Peyer's patch (tissue), 4 donors: Measurements from ENCODE around the gene OR10C1. TPM values are rescaled to one million over a fixed set of nuclear protein-coding genes. Genes with fewer than 3 reads are reported as not detected.

Experiments used
- DNase-seq, 3 donors: peaks; one replicate each; pipeline ENCODE4 v3.0.0-alpha.2; 2017 to 2019
- H3K27ac ChIP-seq, 4 donors: fragments of 200-600 bp; sonication (generic); one replicate each; pipeline ENCODE4 v1.5.1; 2016 to 2019
- H3K27me3 ChIP-seq, 2 donors: fragments of 200-600 bp; sonication (generic); one replicate each; pipeline ENCODE4 v1.5.1; 2019
- H3K36me3 ChIP-seq, 3 donors: fragments of 200-600 bp; sonication (generic); one replicate each; pipeline ENCODE4 v1.5.1; 2016 to 2019
- H3K4me1 ChIP-seq, 4 donors: fragments of 200-600 bp; sonication (generic); one replicate each; pipeline ENCODE4 v1.5.1; 2016 to 2019
- H3K4me3 ChIP-seq, 4 donors: fragments of 200-600 bp; sonication (generic); 1 replicate in 3 of 4; 2 replicates in 1 of 4; pipeline ENCODE4 v1.5.1; 2016 to 2019; ENCODE audit warnings: mild to moderate bottlenecking in 1 of 4
- H3K9me3 ChIP-seq, 4 donors: fragments of 200-600 bp; sonication (generic); one replicate each; pipeline ENCODE4 v1.5.1; 2016 to 2019; ENCODE audit warnings: mild to moderate bottlenecking in 1 of 4
- POLR2A ChIP-seq, 2 donors: fragments of 450-650 bp; IDR thresholded peaks; one replicate each; pipeline ENCODE4 v1.5.1; 2017; ENCODE audit warnings: antibody characterized with exemption in 2 of 2, mild to moderate bottlenecking in 2 of 2, moderate library complexity in 2 of 2
- total RNA-seq, 4 donors: library from RNA; depleted of rRNA; stranded (reverse); fragments of >200 nt; gene quantifications; one replicate each; pipeline ENCODE4 v1.1.0, GENCODE V29; 2016
- TF ChIP-seq, protein P1 (sequence below), 6 experiments: fragments of 450-650 bp in 4 of 6; fragments of 200-600 bp in 2 of 6; sonication (generic) in 1 of 6; IDR thresholded peaks; one replicate each; pipeline ENCODE4 v1.5.1; 2017 to 2019; ENCODE audit warnings: antibody characterized with exemption in 6 of 6, mild to moderate bottlenecking in 3 of 6, moderate library complexity in 1 of 6

The OR10C1 gene
- not detected for total RNA-seq

DNA sequence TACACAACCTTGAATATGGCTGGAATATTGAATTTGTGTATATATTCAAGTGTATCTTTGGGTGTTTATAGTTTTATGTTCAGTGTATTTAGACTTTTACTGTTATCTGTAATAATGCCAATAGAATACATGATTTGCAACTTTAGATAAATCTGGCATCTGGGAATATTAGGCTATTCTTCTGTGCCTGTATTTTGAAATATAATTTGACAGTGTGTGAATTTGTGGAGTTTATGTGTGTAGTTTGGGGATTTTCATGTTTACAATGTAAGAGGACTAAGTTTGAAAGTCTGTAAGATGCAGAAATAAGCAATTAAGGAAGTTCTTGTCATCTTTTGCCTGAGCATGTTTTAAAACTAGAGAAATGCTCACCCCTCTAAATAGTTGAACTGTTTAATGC is at the start of gene OR10C1:
TSS of gene OR10C1 (plus strand) at position 301 of the 400 bp plus-strand sequence. CDS start 710 bp downstream, outside the sequence.
- H3K36me3 ChIP-seq: no peaks in the 10 kb centered on the region
- DNase-seq: no peak
- no peaks in the 10 kb centered on the region for H3K4me1 ChIP-seq
- H3K27me3 ChIP-seq: no peaks in the 10 kb centered on the region
- TF ChIP-seq, protein P1, sequence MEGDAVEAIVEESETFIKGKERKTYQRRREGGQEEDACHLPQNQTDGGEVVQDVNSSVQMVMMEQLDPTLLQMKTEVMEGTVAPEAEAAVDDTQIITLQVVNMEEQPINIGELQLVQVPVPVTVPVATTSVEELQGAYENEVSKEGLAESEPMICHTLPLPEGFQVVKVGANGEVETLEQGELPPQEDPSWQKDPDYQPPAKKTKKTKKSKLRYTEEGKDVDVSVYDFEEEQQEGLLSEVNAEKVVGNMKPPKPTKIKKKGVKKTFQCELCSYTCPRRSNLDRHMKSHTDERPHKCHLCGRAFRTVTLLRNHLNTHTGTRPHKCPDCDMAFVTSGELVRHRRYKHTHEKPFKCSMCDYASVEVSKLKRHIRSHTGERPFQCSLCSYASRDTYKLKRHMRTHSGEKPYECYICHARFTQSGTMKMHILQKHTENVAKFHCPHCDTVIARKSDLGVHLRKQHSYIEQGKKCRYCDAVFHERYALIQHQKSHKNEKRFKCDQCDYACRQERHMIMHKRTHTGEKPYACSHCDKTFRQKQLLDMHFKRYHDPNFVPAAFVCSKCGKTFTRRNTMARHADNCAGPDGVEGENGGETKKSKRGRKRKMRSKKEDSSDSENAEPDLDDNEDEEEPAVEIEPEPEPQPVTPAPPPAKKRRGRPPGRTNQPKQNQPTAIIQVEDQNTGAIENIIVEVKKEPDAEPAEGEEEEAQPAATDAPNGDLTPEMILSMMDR (IDR thresholded peaks at IDR 0.05): no peak
- TF ChIP-seq POLR2A (IDR thresholded peaks at IDR 0.05): no peak
- H3K27ac ChIP-seq: no peak within 1 kb of the TSS
- no peaks in the 10 kb centered on the region for H3K9me3 ChIP-seq
- no peak within 1 kb of the TSS for H3K4me3 ChIP-seq

DNA sequence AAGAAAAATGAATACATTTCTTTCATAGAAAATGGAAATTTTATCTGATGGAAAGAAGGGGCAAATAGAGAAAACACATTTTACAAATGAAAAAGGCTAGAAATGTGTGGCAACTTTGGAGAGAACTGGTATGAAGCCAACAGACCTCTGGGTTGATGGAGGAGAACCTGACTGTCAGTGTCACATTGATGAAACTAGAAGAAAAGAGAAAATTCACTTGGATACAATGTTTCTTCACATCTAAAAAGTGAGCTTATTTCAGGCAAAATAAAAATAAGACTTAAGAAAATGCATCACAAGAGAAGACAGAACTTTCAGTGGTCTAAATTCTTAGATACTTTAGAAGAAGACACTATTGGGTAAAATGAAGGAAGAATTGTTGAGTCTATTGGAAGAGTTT is 43.8 kb upstream of the OR10C1 start, which contains the start of gene OR12D2:
TSS of gene OR12D2 (plus strand) at position 301 of the 400 bp plus-strand sequence. CDS start 1,069 bp downstream, outside the sequence.
- no peak within 1 kb of the TSS for H3K4me3 ChIP-seq
- H3K36me3 ChIP-seq: no peaks in the 10 kb centered on the region
- no peaks in the 10 kb centered on the region for H3K9me3 ChIP-seq
- TF ChIP-seq, protein P1 (IDR thresholded peaks at IDR 0.05): no peak
- no peak for TF ChIP-seq POLR2A (IDR thresholded peaks at IDR 0.05)
- H3K27ac ChIP-seq: no peak within 1 kb of the TSS
- no peaks in the 10 kb centered on the region for H3K4me1 ChIP-seq
- DNase-seq: no peak
- H3K27me3 ChIP-seq: no peaks in the 10 kb centered on the region

GRCh38 chr6:29399525-29399924 is 39.6 kb upstream of the OR10C1 start:
- no peaks in the 10 kb centered on the region for H3K36me3 ChIP-seq
- H3K4me1 ChIP-seq: no peaks in the 10 kb centered on the region
- no peak overlapping the region for H3K27ac ChIP-seq
- no peak for TF ChIP-seq POLR2A (IDR thresholded peaks at IDR 0.05)
- TF ChIP-seq, protein P1 (IDR thresholded peaks at IDR 0.05): no peak
- no peaks in the 10 kb centered on the region for H3K9me3 ChIP-seq
- no peaks in the 10 kb centered on the region for H3K27me3 ChIP-seq
- no peak overlapping the region for H3K4me3 ChIP-seq
- no peak for DNase-seq

DNA sequence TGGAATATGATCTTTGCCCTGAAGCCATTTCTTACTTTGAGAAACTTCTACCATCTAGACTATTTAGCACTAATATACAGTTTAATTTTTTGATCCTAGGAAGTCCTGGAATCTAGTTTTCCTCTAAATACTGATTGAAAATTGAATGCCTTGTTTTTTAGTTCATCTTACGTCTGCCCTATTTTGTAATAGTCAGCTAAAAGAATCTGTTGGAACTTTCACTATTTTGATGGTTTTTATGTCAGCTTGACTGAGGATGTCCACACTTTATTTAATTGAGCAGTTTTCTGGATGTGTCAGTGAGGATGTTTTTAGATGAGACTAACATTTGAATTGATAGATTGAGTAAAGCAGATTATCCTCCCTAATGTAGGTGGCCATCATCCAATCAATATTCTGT is 35.3 kb upstream of the OR10C1 start:
- H3K27me3 ChIP-seq: no peaks in the 10 kb centered on the region
- no peak for DNase-seq
- no peaks in the 10 kb centered on the region for H3K36me3 ChIP-seq
- no peak for TF ChIP-seq POLR2A (IDR thresholded peaks at IDR 0.05)
- TF ChIP-seq, protein P1 (IDR thresholded peaks at IDR 0.05): no peak
- H3K4me3 ChIP-seq: no peak overlapping the region
- no peak overlapping the region for H3K27ac ChIP-seq
- no peaks in the 10 kb centered on the region for H3K4me1 ChIP-seq
- no peaks in the 10 kb centered on the region for H3K9me3 ChIP-seq

GRCh38 chr6:29414588-29414987 is 24.5 kb upstream of the OR10C1 start, which contains the start of gene OR12D1:
Gene OR12D1 (plus strand): TSS chr6:29414928.
- no peaks in the 10 kb centered on the region for H3K36me3 ChIP-seq
- H3K4me1 ChIP-seq: no peaks in the 10 kb centered on the region
- H3K4me3 ChIP-seq: no peak within 1 kb of the TSS
- DNase-seq: no peak
- H3K27ac ChIP-seq: no peak within 1 kb of the TSS
- no peaks in the 10 kb centered on the region for H3K9me3 ChIP-seq
- no peaks in the 10 kb centered on the region for H3K27me3 ChIP-seq
- TF ChIP-seq, protein P1 (IDR thresholded peaks at IDR 0.05): no peak
- no peak for TF ChIP-seq POLR2A (IDR thresholded peaks at IDR 0.05)

DNA sequence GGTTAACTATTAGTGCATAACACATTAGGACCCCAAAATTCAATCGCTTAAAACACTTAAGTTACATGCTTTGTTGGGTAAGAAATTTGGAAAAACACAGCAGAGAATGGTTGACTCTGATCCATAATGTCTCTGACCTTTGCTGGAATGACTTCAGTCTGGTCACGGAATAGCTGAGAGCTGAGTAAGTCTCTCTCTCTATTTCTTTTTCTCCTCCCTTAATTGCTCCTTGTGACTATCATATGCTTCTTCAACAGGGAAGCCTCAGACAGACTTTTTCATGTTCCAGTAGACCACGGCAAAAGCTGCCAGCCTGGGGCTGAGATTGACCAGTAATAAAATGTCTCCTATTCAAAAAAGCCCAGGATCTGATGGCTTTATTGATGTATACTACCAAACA is 19.6 kb upstream of the OR10C1 start:
- DNase-seq: no peak
- H3K27me3 ChIP-seq: no peaks in the 10 kb centered on the region

More for the DNA sequence above, 19.6 kb upstream of the OR10C1 start:
- H3K4me3 ChIP-seq: no peak overlapping the region
- H3K27ac ChIP-seq: no peak overlapping the region
- no peaks in the 10 kb centered on the region for H3K36me3 ChIP-seq
- TF ChIP-seq POLR2A (IDR thresholded peaks at IDR 0.05): no peak
- TF ChIP-seq, protein P1 (IDR thresholded peaks at IDR 0.05): no peak
- no peaks in the 10 kb centered on the region for H3K4me1 ChIP-seq
- H3K9me3 ChIP-seq: no peaks in the 10 kb centered on the region
